ENCODE data around the gene TRMT2A. TPM values are rescaled to one million over a fixed set of nuclear protein-coding genes. Genes with fewer than 3 reads are reported as not detected.

Gene TRMT2A
- total RNA-seq, 1 donor from 2014 or later = 45.8 TPM

DNA sequence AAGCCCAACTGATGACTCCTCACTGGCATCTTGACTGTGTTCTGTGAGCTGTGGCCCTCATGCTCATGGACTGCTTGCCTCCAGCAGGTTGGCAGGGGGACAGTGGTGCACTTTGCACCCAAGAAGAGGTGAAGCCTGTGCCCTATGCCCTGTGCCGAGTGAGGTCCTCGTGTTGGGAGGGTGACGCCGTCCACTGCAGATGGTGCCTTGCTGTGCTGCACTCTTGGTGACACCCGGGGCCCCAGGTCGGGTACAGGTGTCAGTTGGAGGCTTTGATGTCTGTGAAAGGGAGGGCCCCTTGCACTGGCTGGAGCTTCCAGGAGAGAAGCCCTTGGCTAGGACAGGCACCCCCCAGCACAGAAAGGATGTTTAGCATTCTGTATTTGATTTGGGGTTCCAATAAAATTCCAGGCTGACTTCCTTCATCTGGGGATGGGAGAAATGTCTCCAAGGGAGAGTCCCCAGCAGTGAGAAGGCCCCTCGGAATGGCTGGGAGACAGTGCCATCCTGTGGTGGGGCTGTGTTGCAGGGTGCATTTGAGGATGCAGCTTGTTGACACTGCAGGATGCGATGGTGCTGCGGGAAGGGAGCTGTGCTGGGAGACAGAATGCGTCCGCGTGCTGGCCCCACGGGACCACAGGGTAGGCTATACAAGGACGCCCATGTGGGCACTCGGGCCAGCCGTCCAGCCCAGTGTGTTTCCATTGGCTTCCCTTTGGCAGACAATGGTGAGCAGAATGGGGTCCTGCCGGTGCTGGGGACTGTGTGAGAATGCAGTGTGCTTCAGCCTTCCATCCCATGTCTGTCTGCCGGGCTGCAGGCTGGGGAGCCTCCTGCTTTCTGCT lies 12.1 kb upstream of the TRMT2A start:
- DNase-seq (ENCODE audit: low spot score) = no peak
- H3K36me3 Mint-ChIP-seq (ENCODE audit: low read depth) = peaks cover 12% of the 10 kb centered on the region
- peak overlapping the region; percentile 49 for H3K27ac Mint-ChIP-seq (ENCODE audit: unreplicated experiment)
- no peak overlapping the region for H3K4me3 Mint-ChIP-seq (ENCODE audit: unreplicated experiment)
- H3K9me3 Mint-ChIP-seq (ENCODE audit: low read depth) = no peaks in the 10 kb centered on the region
- TF ChIP-seq, protein P1, sequence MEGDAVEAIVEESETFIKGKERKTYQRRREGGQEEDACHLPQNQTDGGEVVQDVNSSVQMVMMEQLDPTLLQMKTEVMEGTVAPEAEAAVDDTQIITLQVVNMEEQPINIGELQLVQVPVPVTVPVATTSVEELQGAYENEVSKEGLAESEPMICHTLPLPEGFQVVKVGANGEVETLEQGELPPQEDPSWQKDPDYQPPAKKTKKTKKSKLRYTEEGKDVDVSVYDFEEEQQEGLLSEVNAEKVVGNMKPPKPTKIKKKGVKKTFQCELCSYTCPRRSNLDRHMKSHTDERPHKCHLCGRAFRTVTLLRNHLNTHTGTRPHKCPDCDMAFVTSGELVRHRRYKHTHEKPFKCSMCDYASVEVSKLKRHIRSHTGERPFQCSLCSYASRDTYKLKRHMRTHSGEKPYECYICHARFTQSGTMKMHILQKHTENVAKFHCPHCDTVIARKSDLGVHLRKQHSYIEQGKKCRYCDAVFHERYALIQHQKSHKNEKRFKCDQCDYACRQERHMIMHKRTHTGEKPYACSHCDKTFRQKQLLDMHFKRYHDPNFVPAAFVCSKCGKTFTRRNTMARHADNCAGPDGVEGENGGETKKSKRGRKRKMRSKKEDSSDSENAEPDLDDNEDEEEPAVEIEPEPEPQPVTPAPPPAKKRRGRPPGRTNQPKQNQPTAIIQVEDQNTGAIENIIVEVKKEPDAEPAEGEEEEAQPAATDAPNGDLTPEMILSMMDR (IDR thresholded peaks at IDR 0.05) = peak; percentile 64
- no peaks in the 10 kb centered on the region for H3K27me3 Mint-ChIP-seq (ENCODE audit: low read depth)
- peaks cover 16% of the 10 kb centered on the region for H3K4me1 Mint-ChIP-seq (ENCODE audit: low read depth)

DNA sequence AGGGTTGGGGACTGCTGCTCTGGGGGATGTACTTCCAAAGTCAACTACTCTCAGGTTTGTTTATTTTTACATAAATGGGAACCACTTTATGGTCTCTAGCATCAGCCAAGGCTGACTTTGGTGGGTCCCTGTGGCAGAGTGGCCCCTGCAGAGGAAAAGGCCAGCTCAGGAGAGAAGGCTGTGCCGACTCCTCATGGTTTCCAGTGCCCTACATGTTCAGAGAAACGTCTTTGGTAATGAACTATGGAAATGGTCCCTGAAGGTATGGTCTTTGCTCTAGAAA lies 11.5 kb upstream of the TRMT2A start:
- H3K27me3 Mint-ChIP-seq (ENCODE audit: low read depth) = no peaks in the 10 kb centered on the region
- no peak overlapping the region for H3K4me3 Mint-ChIP-seq (ENCODE audit: unreplicated experiment)
- peaks cover 12% of the 10 kb centered on the region for H3K4me1 Mint-ChIP-seq (ENCODE audit: low read depth)
- DNase-seq (ENCODE audit: low spot score) = no peak
- H3K27ac Mint-ChIP-seq (ENCODE audit: unreplicated experiment) = peak overlapping the region; percentile 17
- TF ChIP-seq, protein P1 (IDR thresholded peaks at IDR 0.05) = no peak
- H3K9me3 Mint-ChIP-seq (ENCODE audit: low read depth) = no peaks in the 10 kb centered on the region
- peaks cover 13% of the 10 kb centered on the region for H3K36me3 Mint-ChIP-seq (ENCODE audit: low read depth)

DNA sequence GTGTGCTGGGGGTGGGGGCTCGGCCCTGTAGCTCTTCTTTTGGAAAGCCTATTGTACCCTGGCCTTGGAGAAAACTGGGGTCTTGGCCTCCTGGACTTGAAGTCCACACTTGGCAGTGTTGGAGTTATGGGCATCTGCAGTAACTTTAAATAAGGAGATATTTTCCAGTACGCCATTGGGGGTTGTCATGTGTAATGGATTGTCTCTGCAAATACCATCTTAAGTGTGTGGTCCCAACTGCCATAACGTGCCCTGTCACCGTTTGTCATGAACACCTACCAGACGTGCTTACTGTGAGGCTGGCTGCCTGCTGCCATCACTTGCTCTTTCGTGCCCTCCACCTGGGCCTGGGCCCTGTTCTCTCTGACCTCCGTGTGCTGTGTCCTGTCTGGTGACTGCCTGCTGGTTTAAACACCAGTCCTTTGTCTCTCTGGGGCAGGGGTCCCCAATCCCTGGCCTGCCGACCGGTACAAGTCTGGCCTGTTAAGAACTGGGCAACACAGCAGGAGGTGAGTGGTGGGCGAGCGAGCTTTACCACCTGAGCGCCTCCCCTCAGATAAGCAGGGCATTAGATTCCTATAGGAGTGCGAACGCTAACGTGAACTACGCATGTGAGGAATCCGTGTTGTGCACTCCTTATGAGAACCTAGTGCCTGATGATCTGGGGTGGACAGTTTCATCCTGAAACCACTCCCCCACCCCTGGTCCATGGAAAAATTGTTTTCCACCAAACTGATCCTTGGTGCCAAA lies 11.0 kb upstream of the TRMT2A start:
- Mint-ChIP-seq H3K36me3 (ENCODE audit: low read depth) (peaks cover 13% of the 10 kb centered on the region), H3K27me3 (ENCODE audit: low read depth) (no peaks in the 10 kb centered on the region), H3K9me3 (ENCODE audit: low read depth) (no peaks in the 10 kb centered on the region), H3K4me1 (ENCODE audit: low read depth) (peaks cover 7% of the 10 kb centered on the region), H3K4me3 (ENCODE audit: unreplicated experiment) (no peak overlapping the region), H3K27ac (ENCODE audit: unreplicated experiment) (peak overlapping the region; percentile 59)
- TF ChIP-seq, protein P1 (IDR thresholded peaks at IDR 0.05) = no peak
- DNase-seq (ENCODE audit: low spot score) = no peak

DNA sequence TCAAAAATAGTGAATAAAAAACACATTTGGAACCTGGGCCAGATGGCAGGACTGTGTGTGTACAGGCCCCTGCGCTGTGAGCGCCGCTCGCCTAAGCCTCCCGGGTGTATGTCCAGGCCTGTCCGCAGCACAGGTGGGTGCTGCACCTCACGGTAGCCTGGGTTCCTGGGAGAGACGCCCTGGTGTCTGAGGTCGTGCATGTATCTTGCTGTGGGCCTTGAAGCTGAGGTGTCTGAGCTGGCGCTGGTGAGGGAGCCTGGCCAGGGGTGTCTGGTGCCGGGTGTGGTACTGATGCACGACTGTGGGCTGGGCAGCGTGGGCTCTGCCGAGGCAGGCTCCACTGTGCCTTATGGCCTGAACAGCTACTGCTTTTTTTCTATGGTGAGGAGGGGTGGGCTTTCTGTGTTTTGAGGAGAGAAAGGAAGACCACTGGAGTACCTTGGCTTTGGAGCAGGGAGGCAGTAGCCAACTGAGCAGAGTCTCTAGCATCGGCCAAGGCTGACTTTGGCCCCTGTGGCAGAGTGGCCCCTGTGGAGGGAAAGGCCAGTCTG lies 10.4 kb upstream of the TRMT2A start:
- no peak overlapping the region for H3K4me3 Mint-ChIP-seq (ENCODE audit: unreplicated experiment)
- TF ChIP-seq, protein P1 (IDR thresholded peaks at IDR 0.05) = no peak
- H3K27me3 Mint-ChIP-seq (ENCODE audit: low read depth) = no peaks in the 10 kb centered on the region
- peaks cover 13% of the 10 kb centered on the region for H3K36me3 Mint-ChIP-seq (ENCODE audit: low read depth)
- H3K4me1 Mint-ChIP-seq (ENCODE audit: low read depth) = peaks cover under 1% of the 10 kb centered on the region
- no peaks in the 10 kb centered on the region for H3K9me3 Mint-ChIP-seq (ENCODE audit: low read depth)
- H3K27ac Mint-ChIP-seq (ENCODE audit: unreplicated experiment) = no peak overlapping the region
- no peak for DNase-seq (ENCODE audit: low spot score)

DNA sequence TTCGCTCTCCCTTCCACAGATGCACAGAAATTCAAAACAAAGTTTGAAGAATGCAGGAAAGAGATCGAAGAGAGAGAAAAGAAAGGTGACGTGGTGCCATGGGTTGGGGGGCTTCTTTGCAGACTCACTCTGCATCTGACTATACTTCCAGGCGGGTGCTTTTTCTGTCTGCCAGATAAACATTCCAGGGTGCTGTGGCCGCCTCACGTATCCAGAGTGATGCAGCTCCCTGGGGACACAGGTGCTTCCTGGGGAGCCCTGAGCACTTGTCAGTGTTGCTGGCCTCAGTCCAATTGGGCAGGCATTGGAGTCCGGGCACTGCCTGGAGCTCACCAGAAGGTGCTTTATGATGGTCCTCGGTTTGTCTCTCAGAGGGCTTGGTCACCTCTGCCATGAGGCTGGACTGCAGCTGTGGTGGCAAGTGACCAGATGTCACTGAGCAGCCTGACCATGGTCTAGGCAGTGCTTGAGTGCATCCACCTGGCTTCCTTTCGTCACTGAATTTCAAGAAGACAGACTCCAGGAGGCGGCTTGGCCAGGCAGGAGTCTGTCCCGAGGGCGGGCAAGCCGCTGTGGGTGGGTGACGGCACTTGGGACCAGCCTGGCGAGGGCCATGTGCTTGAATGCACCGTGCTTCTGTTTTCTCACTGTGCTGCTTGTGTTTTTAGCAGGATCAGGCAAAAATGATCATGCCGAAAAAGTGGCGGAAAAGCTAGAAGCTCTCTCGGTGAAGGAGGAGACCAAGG lies 9.4 kb upstream of the TRMT2A start:
- Mint-ChIP-seq H3K4me3 (ENCODE audit: unreplicated experiment) (no peak overlapping the region), H3K27me3 (ENCODE audit: low read depth) (no peaks in the 10 kb centered on the region), H3K27ac (ENCODE audit: unreplicated experiment) (no peak overlapping the region), H3K4me1 (ENCODE audit: low read depth) (no peaks in the 10 kb centered on the region), H3K36me3 (ENCODE audit: low read depth) (peaks cover 16% of the 10 kb centered on the region), H3K9me3 (ENCODE audit: low read depth) (no peaks in the 10 kb centered on the region)
- TF ChIP-seq, protein P1 (IDR thresholded peaks at IDR 0.05) = no peak
- DNase-seq (ENCODE audit: low spot score) = no peak

Measured in chondrocyte (in vitro differentiated cells).